ENCODE data around the gene ARMC9.
A peak's percentile ranks its signal among the peaks of the same experiment; 100 is the strongest.
"Not testable (repeated sequence)": the region's sequence is repeated elsewhere in the genome, so short reads cannot be mapped to it uniquely, and the experiment has no call there.

Gene ARMC9

DNA sequence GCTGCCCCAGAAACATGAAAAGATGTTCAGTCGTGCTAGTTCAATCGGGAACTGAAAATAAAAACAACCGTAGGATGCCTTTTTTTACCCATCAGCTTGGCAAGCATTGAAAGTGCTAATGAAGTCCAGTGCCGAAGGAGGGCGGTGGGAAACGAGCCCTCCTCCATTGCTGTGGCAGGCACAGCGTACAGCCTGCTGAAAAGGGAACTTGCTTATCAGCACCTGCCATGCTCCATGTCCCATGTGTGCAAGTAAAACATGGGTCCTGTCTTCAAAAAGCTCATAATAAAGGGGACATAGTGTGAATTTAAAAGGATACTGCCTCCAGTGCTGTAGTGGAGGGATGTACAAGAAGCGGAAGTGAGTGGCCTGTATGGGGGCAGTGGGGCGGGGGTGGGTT lies 82.4 kb downstream of the ARMC9 start:
- no peak for DNase-seq (ENCODE audit: low read depth, low spot score)

DNA sequence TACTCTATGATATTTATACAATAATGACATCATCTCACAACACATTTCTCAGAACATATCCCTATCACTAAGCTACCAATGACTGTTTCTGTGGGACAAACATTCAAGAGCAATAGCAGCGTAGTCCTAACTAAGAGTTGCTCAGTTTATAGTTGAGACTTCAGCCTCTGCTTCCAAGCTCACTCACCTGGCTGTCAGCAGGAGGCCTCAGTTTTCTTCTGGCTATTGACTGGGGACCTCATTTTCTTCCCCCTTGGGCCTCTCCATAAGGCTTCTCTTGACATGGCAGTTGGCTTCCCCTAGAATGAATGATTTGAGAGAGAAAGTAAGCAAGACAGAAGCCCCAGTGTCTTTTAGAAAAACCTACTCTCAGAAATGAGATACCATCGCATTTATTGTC lies 85.9 kb downstream of the ARMC9 start:
- DNase-seq (ENCODE audit: low read depth, low spot score): no peak

DNA sequence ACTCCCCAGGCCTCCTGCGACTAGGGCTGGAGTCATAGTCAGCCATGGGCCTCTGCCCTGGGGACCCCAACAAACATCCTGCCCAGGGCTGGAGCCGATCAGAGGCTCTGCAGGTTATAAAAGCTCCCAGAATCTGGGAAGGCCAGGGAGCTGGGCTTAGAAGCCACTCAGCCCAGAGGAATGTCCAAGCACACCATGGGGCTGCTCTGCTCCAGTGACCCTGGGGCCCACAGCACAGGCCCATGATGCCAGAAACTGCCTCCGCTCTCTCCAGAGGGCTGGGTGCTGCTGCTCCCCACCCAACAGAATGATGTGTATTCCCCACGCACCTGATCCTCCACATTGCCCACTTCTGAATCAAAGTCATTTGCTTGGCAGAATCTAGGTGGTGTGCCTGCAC lies 88.5 kb downstream of the ARMC9 start:
- no peak for DNase-seq (ENCODE audit: low read depth, low spot score)

DNA sequence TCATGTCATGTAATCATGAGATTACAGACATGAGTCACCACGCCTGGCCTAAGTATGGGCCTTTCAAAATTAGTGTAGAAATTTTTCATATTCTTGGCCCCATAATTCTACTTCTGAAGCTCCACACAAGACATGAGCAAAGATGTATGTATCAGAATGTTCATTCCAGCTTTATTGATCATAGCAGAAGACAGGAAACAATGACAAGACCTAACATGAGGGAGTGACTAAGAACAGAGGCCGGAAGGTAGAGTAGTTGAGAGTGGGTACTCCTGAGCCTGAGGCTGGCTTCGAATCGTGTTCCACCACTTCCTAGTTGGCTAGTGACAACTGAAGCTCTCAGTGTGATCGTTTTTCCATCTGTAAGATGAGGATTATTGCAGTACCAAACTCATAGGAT lies 89.3 kb downstream of the ARMC9 start:
- DNase-seq (ENCODE audit: low read depth, low spot score): no peak

DNA sequence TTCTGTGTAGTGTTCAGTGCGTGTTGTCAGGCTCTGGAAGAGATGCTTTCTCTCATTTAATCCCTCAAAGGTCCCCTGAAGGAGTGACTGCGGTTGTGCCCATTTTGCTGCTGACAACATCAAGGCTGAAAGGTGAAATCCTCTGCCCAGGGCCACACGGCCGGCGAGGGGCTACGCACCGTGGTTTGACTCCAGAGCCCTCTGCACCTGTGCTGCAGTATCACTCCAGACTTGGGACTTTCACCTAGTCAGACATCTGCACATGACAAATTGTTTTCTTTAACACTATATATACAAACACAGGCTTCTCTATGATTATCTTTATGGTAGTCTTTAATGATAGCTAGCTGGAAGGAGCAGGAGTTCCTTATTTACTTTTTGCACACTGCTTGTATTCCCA lies 90.2 kb downstream of the ARMC9 start:
- no peak for DNase-seq (ENCODE audit: low read depth, low spot score)

DNA sequence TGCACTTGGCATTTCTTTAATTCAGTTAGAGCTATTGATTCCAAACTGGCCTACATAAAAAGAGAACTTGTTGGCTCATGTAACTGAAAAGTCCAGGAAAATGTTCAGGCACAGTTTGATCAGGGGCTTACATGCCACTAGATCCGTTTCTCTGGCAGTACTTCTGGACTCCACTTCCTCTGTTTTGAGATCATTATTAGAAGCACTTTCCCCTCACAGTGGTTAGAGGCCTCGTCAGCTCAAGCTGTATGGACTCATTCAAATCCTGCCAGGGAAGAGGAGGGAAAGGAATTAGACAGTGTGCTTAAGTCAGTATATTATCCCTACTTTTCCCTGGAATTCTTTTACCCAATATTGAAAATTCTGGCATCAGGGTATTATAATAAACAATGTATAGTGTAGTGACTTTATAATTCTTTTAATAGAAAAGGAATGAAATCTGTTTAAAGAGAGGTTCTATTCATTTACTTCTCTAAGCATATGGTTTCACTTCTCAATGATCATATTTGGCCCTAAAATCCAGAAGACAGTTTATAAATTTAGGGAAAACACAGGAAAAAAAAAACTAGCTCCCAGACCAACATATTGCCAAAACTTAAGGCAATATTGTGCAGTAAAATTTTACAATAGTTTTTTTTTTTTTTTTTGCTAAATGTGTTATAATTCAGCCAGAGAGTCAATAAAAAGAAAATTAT lies 92.0 kb downstream of the ARMC9 start:
- DNase-seq (ENCODE audit: low read depth, low spot score): no peak

DNA sequence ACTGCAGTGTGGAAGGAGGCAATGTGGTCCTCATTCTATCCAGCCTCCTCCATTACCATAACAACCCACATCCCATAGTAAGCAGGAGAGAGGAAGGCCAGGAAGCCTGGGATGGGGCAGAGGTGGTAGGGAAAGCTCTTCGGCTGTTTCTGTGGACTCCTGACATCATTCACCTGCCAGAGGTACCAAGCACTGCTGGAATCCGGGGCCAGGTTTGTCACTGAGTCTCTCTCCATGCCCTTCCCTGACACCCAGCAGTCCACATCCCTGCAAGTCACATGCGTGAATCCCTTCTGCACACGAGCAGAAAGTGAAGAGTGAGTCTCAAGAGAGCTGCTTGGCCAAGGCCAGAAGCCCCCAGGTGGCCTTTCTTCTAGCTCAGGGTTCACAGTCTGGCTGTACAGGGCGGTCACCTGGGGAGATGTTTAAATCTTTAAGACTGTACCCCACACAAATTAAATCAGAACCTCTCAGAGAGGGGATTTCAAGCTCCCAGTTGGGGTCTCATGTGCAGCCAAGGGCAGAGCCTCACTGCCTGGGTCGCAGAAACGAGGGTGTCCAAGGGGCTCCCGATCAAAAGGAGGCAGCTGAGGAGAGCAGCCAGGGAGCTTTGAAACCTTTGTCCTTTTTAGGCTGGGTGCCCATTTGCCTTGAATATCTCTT lies 94.2 kb downstream of the ARMC9 start:
- no peak for DNase-seq (ENCODE audit: low read depth, low spot score)

DNA sequence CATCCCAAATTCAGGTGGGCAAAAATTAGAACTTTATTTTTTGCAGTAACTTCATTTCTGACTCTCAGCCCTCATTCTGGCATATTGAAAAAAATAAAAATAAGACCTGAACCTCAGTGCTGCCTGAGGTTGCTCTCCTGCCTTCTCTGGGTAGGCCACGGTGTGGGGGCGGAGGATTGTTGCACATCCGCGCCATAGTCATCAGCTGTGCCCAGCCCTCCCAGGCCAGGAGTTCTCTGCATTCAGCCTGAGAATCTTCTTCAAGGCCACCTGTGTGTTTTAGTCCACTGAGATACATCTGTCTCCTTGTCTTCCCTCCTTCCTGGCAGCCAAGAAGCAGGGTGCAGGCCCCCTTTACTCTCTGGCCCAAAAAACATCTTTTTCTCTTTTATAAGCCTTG lies 94.7 kb downstream of the ARMC9 start:
- DNase-seq (ENCODE audit: low read depth, low spot score): no peak

DNA sequence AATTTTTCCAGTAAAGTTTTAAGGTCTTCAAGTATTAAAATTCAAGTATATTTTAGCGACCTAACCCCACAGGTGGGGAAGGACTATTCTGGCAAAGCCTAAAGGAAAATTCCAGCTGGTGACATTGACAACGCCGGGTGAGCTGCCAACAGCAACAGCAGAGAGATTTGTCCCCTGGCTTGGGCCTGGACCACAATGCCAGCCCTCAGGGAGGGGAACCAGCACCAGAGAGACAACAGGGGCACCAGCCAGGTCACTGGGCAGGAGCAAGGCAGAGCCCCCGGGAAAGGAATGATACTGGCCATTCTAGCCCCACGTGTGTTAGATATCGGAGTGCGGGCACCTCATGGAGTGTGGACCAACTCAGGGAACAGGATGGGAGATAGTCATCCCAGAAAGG lies 95.7 kb downstream of the ARMC9 start:
- DNase-seq (ENCODE audit: low read depth, low spot score): no peak

DNA sequence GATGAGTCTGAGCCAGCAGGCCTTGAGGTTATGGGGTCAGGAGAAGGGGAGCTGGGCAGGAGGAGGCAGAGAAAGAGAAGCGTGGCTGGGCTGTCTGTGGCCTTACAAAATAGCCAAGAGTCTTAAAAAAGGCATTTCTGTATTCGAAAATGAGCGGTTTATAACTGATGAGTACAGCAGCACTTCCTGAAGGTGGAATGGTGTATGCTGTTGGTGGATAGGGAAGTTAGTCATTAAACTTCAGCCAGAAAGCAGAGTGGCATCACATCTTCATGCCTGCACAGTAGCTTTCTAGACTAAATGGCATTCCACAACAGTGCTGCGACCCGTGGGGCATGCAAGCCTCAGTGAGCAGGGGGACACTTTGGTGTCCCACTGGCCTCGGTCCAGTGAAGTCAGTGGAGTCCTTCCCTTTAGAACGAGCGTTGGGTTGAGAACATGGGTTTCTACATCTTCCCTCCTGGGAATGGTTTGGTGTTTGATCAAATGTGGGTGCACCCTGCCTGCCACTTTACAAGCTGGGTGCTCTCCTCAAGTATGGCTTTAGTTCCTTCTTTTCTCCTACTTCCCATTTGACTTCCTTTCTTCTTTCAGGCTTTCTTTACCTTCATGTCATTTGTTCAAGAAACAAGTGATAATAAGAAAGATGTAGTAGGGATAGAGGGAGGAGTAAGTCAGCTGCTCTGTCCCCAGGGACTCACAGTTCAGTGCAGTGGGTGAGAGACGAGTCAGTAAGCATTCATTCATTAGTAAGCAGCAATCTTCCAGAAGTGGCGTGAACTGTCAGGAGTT lies 96.3 kb downstream of the ARMC9 start:
- no peak for DNase-seq (ENCODE audit: low read depth, low spot score)

DNA sequence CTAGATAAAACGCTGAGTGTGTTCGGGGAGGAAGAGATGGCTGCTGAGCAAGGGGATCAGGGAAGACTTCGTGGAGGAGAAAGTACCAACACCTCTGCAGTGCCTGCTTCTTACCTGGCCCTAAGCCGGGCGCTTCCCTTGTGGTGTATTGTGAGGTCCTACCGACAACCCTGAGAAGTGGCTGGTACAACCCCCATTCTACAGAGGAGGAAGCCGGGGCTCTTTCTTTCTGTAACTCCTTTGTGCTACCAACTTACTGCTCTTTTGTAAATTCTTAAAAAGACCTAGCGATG lies 96.9 kb downstream of the ARMC9 start:
- DNase-seq (ENCODE audit: low read depth, low spot score): no peak

DNA sequence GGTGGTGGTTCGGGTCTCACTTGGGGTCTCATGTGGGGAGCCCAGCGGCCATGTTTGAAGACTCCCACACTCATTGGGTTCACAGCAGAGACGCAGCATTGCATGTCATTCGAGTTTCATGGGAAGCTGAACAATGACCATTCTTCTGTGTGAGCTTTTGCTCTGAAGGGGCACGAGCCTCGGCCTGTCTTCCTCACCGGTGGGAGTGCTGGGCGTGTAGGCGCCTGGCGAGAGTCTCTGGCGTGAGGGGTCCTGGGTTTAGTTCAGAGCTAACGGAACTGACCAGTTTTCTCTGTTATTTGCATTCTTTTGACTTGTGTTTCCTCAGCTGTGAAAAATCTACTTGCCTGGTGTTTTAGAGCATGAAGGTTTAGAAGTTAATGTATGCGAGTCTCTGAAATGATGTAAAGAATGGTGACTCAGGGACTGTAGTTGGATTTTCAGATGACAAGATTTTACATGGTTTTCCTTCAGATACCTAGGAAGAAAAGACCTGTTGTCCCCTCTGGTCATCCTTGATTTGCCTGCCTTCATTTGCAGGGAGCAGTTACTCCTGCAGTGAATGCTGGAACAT lies 98.1 kb downstream of the ARMC9 start:
- DNase-seq (ENCODE audit: low read depth, low spot score): peak; percentile 35

DNA sequence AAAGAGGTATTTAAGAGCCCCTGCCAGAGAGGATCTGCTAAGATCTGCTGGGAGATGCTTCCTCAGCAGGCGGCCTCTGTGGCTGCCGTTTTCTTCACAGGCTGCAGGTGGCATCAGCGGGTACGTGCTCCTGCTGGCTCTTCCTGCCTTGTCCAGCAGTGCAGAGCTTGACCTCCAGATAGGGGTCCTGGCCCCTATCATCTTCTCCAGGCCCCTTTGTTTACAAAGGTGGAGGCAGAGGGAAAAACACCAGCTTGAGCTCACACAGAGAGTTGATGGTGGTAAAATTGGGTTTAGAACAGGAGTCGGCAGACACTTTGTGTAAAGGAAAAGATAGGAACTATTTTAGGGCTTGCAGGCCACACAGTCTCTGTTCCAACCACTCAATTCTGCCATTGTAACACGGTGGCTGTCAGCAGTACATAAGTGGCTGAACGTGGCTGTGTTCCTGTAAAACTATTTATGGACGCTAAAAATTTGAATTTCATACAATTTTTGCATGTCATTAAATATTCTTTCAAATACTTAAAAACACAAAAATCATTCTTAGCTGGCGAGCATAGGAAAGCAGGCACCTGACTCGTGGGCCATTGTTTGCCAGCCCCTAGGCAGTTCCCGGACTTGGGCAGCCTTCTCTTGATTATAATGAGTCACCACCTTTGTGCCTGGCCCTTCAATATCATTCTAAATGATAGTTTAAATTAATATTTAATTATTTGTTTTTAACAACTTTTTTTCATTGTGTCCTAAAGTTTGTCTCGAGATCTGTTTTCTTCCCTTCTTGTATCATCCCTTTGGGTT lies 98.9 kb downstream of the ARMC9 start:
- peak; percentile 80 for DNase-seq (ENCODE audit: low read depth, low spot score)

DNA sequence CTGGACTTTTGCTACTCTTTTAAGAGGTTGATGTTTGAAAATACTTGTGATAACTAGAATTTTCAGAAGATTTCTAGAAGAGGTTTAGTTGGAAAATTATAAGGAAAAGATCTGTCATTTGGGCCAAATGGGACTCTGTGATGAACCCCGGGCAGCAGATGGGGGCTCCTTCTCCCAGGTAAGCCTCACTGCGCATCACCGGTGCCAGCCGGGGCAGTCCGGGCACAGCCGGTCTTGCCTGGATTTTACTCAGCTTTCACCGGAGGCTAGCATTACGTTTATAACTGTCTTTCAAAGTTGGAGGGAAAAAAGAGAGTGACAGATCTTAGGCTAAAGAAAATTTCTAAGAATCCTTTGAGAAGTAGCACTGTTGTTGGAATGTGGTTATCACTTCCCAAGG lies 99.7 kb downstream of the ARMC9 start:
- DNase-seq (ENCODE audit: low read depth, low spot score): no peak

DNA sequence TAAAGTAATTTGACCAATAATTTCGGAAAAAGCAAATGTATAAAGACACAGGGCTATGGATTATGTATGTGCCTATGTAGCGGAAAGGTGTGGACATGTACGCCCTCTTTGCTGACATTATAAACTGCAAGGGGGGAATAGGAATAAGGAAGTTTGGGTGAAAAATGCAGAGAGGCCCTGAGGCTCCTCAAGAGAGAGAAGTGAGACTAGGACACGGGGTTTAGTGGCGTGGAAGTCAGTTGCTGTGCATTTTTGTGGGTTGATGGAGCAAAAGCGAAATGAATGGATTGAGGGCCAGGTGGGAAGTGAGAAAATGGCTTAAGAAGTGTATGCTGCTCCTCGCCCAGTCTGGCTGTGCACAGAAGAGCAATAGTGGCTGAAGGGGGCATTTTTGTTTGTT lies 100.8 kb downstream of the ARMC9 start:
- peak; percentile 51 for DNase-seq (ENCODE audit: low read depth, low spot score)

DNA sequence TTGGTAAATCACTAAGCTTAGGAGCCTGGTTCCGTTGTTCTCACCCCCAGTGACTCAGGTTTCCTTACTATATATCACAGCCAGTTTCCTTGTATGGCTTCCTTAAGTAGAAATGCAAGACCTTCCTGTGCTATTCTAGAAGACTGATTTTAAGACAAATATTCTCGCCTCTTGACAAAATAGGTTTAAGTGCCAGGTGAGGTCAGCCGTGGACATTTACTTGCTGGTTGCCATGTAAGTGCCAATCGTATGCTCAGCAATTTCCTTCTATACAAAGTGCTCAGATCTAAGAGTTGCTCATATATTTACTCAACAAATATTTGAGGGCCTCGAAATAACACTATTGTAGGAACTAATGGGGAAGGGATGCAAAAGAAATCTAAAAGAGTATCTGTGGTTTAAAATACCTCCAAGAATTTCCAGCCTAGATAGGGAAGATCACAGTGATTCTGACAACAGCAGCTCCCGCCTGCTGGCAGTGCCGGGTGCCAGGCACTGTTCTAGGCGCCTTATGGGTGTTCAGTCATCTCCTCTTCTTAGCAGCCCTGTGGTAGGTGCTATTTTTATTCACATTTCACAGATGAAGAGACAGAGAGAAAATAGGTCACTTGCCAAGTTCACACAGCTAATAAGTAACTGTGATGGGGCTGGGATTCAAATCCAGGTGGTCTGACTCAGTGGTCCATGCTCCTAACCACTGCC lies 101.7 kb downstream of the ARMC9 start:
- DNase-seq (ENCODE audit: low read depth, low spot score): peak; percentile 76

DNA sequence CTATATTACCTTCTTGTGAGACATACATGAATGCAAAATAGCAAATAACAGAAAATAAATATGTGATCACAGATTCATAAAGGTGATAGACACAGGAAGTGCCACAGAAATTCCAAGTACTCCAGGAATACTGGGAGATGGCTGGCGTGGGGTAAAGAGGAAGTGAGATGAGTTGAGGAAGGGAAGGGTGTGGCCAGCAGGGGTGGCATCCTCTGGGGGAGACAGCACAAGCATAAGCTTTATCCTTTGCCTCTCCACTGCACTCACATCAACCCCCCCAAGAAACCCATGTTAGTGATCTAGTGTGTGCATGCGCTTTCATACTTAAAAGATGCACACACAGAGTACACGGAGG lies 102.3 kb downstream of the ARMC9 start:
- no peak for DNase-seq (ENCODE audit: low read depth, low spot score)

DNA sequence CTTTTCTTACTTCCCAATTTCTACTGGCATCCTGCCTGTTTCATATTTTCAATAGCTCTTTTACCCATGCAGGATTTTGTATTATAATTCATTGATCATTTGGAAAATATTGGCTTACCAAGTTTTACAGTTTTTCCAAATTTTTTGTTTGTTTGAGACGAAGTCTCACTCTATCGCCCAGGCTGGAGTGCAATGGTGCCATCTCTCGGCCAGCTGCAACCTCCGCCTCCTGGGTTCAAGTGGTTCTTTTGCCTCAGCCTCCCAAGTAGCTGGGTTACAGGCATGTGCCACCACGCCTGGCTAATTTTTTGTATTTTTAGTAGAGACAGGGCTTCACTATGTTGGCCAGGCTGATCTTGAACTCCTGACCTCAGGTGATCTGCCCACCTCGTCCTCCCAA lies 105.8 kb downstream of the ARMC9 start:
- not testable (repeated sequence) for DNase-seq (ENCODE audit: low read depth, low spot score)

DNA sequence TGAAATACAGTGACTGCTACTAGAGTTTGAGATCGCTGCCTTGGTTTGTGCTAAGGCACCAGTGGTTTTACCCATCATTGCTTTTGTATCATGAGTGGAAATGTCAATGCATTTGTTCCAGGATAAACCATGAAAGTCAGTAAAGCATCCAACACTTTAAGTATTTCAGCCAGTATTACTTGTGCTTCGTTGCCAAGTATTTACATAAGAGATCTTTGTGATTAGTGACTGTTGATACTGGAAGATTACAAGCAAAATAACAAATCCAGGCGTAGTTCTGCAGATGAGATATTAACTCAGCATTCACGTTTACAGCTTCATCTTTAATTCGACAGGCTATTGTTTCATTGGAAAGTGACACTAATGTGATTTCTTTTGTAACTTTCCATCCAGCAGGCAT lies 106.8 kb downstream of the ARMC9 start:
- DNase-seq (ENCODE audit: low read depth, low spot score): no peak

DNA sequence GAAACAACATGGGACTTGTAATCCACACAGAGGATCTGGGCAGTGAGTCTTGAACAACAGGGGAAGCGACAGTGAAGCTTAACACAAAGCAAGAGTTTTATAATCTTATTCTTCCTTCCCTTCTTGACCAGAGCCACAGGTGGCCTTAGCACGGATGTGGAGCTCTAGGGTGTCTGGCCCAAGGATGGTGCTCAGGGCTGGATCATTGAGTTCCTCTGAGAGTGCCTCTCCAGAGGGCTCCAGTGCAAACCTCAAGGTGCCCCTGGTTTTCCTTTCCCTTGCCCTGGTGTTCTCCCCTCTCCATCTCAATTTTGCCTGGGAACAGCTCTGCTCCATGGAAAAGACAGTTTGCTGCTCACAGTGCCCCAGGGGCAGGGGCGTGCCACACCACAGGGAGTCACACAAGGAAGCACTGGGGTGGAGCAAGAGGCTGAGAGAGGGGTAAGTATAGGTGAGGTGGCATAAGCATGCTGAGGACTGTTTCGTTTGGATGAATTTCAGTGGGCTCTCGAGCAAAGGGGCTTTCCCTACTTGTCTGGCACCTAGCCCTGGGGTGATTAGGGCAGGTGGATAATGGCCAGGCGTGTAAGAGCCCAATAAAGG lies 108.5 kb downstream of the ARMC9 start:
- DNase-seq (ENCODE audit: low read depth, low spot score): no peak

DNA sequence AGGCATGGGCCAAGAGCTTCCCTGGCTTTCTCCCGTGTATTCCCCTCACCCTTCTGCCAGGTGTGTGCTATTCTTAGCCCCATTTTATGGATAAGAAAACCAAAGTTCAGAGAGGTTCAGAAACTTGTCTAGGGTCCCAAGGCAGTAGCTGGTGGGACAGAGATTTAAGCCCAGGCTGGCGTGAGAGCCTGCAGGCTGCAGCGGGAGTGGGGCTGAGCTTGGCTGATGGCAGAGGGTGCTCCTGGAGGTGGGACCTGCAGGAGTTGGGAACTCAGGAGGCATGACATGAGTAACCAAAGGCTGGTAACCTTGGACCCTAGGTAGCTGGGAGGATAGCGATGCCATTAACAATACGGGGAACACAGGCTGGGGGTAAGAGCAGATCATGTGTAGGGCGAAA lies 109.8 kb downstream of the ARMC9 start:
- DNase-seq (ENCODE audit: low read depth, low spot score): no peak
